Astrocyte (in vitro differentiated cells and primary cell): ENCODE data around the gene SPOPL. TPM values are rescaled to one million over a fixed set of nuclear protein-coding genes. Genes with fewer than 3 reads are reported as not detected.

ENCODE experiments used
- DNase-seq: peaks from one replicate; pipeline ENCODE4 v3.0.0-alpha.2; 2010; ENCODE audit warnings: low read depth
- FAIRE-seq: peaks from 2 replicates; lab custom pipeline; 2011; peaks lifted over from hg19 to GRCh38; lab: Jason Lieb, UNC
- H2AFZ ChIP-seq: 2 replicates; pipeline ENCODE4 v1.6.0; 2012; ENCODE audit warnings: low read depth, low read length, inconsistent platforms
- H3K27ac ChIP-seq: 2 replicates; pipeline ENCODE4 v1.5.1; 2011; ENCODE audit warnings: low read depth, low read length, inconsistent platforms
- H3K27me3 ChIP-seq: 2 replicates; pipeline ENCODE4 v1.6.0; 2011; ENCODE audit warnings: low read length, inconsistent platforms; ENCODE audit not compliant: insufficient read depth
- H3K36me3 ChIP-seq: 2 replicates; pipeline ENCODE4 v1.5.1; 2011; ENCODE audit warnings: low read length, inconsistent platforms; ENCODE audit not compliant: insufficient read depth
- H3K4me1 ChIP-seq: 2 replicates; pipeline ENCODE4 v1.5.1; 2011; ENCODE audit warnings: low read length, inconsistent platforms; ENCODE audit not compliant: insufficient read depth
- H3K4me2 ChIP-seq: 2 replicates; pipeline ENCODE4 v1.6.0; 2012; ENCODE audit warnings: low read length, inconsistent platforms
- H3K4me3 ChIP-seq: 2 replicates; pipeline ENCODE4 v1.5.1; 2011; ENCODE audit warnings: low read depth, mild to moderate bottlenecking, low read length, inconsistent platforms; ENCODE audit not compliant: insufficient read depth
- H3K79me2 ChIP-seq: 2 replicates; pipeline ENCODE4 v1.6.0; 2012; ENCODE audit warnings: mild to moderate bottlenecking, low read length, inconsistent platforms; ENCODE audit not compliant: insufficient read depth
- H3K9ac ChIP-seq: 2 replicates; pipeline ENCODE4 v1.6.0; 2012; ENCODE audit warnings: mild to moderate bottlenecking, low read length, inconsistent platforms
- H3K9me3 ChIP-seq: 2 replicates; pipeline ENCODE4 v1.5.1; 2012; ENCODE audit warnings: low read depth, mild to moderate bottlenecking, low read length, inconsistent platforms; ENCODE audit not compliant: insufficient read depth
- H4K20me1 ChIP-seq: 2 replicates; pipeline ENCODE4 v1.6.0; 2012; ENCODE audit warnings: low read length, inconsistent platforms; ENCODE audit not compliant: insufficient read depth
- H3K27ac Mint-ChIP-seq: one replicate; pipeline ENCODE4 v1.8.0; 2021; ENCODE audit warnings: mild to moderate bottlenecking, mixed read lengths; ENCODE audit not compliant: unreplicated experiment
- H3K27me3 Mint-ChIP-seq: one replicate; pipeline ENCODE4 v1.8.0; 2021; ENCODE audit warnings: low read depth, mixed read lengths; ENCODE audit not compliant: unreplicated experiment
- H3K36me3 Mint-ChIP-seq: one replicate; pipeline ENCODE4 v1.8.0; 2021; ENCODE audit warnings: low read depth, mixed read lengths; ENCODE audit not compliant: unreplicated experiment
- H3K4me1 Mint-ChIP-seq: one replicate; pipeline ENCODE4 v1.8.0; 2021; ENCODE audit warnings: low read depth, mixed read lengths; ENCODE audit not compliant: unreplicated experiment
- H3K4me3 Mint-ChIP-seq: one replicate; pipeline ENCODE4 v1.8.0; 2021; ENCODE audit warnings: mild to moderate bottlenecking, moderate library complexity, mixed read lengths; ENCODE audit not compliant: unreplicated experiment
- H3K9me3 Mint-ChIP-seq: one replicate; pipeline ENCODE4 v1.8.0; 2021; ENCODE audit warnings: mild to moderate bottlenecking, mixed read lengths; ENCODE audit not compliant: unreplicated experiment
- CTCF ChIP-seq: IDR thresholded peaks from 2 replicates; pipeline ENCODE4 v1.5.1; 2011; ENCODE audit warnings: low read depth, mild to moderate bottlenecking, inconsistent platforms, low read length, moderate library complexity; ENCODE audit not compliant: insufficient read depth
- EZH2 ChIP-seq: IDR thresholded peaks from 2 replicates; pipeline ENCODE4 v1.6.1; 2012; ENCODE audit warnings: mild to moderate bottlenecking, low read length, inconsistent platforms; ENCODE audit not compliant: insufficient read depth
- total RNA-seq: library from RNA; stranded (reverse); gene quantifications from 2 replicates; pipeline ENCODE4 v1.2.1, GENCODE V29; 2021

The SPOPL gene
- total RNA-seq, 1 donor from 2014 or later, result 23.2 TPM

DNA sequence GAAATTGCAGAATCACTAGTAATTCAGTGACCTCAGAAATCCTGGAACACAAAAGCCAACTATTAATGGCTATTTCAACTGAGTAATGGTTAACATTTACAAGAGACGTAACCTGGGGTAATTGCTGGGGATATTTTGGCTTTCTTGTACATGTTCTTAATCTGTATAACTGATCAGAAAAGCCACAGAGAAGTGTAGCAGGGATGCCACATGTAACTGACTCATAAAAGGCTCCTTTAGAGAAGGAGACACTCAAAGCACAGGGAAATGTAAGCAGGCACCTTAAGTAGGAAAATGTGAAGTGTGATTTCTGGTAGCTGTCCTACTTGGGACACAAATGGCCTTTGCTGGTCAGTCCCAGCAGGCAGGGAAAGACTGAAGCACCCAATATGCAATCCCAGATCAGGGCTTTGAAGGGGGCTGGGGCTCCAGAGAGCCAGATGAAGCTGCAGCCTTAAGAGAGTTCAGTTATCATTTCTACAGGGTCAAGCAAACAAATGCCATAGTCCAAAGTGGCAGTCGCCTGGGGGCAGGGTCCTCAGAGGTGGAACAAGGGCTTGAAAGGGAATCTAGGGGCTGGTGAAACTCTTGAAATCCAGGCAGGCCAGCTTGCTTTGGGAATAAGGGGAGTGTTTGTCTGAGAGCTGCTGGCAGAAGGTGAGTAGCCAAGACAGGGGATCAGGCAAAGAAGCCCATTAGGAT, 7.2 kb upstream of the SPOPL start:
- Mint-ChIP-seq H3K4me3 (no peak overlapping the region), H3K27ac (no peak overlapping the region), H3K9me3 (no peaks in the 10 kb centered on the region), H3K27me3 (no peaks in the 10 kb centered on the region), H3K36me3 (peaks cover 5% of the 10 kb centered on the region), H3K4me1 (peaks cover 14% of the 10 kb centered on the region)
- FAIRE-seq (no peak), DNase-seq (no peak)
- no peaks in the 10 kb centered on the region for H3K79me2 ChIP-seq
- no peak overlapping the region for H3K9ac ChIP-seq
- no peaks in the 10 kb centered on the region for H3K27me3 ChIP-seq
- no peaks in the 10 kb centered on the region for H3K36me3 ChIP-seq
- no peak overlapping the region for H3K4me3 ChIP-seq
- no peaks in the 10 kb centered on the region for H4K20me1 ChIP-seq
- no peak overlapping the region for H3K27ac ChIP-seq
- TF ChIP-seq EZH2, result no peak
- no peak for TF ChIP-seq CTCF
- H3K4me2 ChIP-seq, result no peak overlapping the region
- H2AFZ ChIP-seq, result no peak overlapping the region
- no peaks in the 10 kb centered on the region for H3K4me1 ChIP-seq
- no peaks in the 10 kb centered on the region for H3K9me3 ChIP-seq

- Histone ChIP-seq H4K20me1 (no peaks in the 10 kb centered on the region), H3K9me3 (no peaks in the 10 kb centered on the region), H3K27ac (no peak overlapping the region), H3K4me3 (no peak overlapping the region), H3K4me2 (no peak overlapping the region), H3K4me1 (no peaks in the 10 kb centered on the region), H3K79me2 (no peaks in the 10 kb centered on the region), H3K36me3 (no peaks in the 10 kb centered on the region), H3K9ac (no peak overlapping the region), H3K27me3 (no peaks in the 10 kb centered on the region), H2AFZ (no peak overlapping the region)
- FAIRE-seq (no peak), DNase-seq (no peak)
- H3K9me3 Mint-ChIP-seq, result no peaks in the 10 kb centered on the region
- no peaks in the 10 kb centered on the region for H3K27me3 Mint-ChIP-seq
- H3K4me3 Mint-ChIP-seq, result no peak overlapping the region
- H3K36me3 Mint-ChIP-seq, result peaks cover 5% of the 10 kb centered on the region
- no peak overlapping the region for H3K27ac Mint-ChIP-seq
- peaks cover 14% of the 10 kb centered on the region for H3K4me1 Mint-ChIP-seq
- TF ChIP-seq CTCF (no peak), EZH2 (no peak)
Observed at GRCh38 chr2:138495384-138495783, 6.2 kb upstream of the SPOPL start.

DNA sequence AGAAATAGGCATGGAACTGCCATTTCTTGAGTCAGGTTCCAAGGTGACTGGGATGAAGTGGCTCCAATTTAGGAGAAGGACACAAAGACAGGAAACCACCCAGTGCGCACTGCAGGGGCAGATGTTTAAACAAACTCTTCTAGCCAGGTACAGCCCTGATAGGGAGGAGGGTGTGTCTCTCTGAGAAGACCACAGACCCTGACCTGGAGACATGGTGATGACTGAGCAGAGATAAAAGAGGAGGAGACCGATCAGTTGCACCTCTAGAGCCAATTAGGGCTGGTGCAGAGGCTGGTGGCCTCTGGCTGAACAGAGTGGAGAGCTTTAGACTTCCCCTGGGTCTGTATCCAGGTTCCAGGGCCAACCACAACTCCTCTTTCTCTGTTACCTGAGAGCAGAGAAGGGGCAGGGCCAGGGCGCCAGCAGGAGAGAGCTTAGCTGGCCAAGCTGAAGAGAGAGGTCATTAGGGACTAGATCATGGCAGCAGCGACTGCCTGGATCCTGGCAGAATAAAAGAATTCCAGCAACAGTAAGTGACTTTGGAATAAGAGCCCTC, 5.4 kb upstream of the SPOPL start:
- H3K9ac ChIP-seq, result no peak overlapping the region
- no peak for FAIRE-seq
- peaks cover 14% of the 10 kb centered on the region for H3K4me1 Mint-ChIP-seq
- H3K27ac Mint-ChIP-seq, result no peak overlapping the region
- H3K4me1 ChIP-seq, result peaks cover 6% of the 10 kb centered on the region
- no peak overlapping the region for H3K27ac ChIP-seq
- no peak for TF ChIP-seq CTCF
- no peak for TF ChIP-seq EZH2
- H3K27me3 ChIP-seq, result no peaks in the 10 kb centered on the region
- H3K4me3 ChIP-seq, result no peak overlapping the region
- no peaks in the 10 kb centered on the region for H4K20me1 ChIP-seq
- H3K4me3 Mint-ChIP-seq, result no peak overlapping the region
- H3K36me3 ChIP-seq, result no peaks in the 10 kb centered on the region
- DNase-seq, result no peak
- H3K36me3 Mint-ChIP-seq, result peaks cover 5% of the 10 kb centered on the region
- no peaks in the 10 kb centered on the region for H3K27me3 Mint-ChIP-seq
- no peaks in the 10 kb centered on the region for H3K9me3 ChIP-seq
- no peak overlapping the region for H3K4me2 ChIP-seq
- H2AFZ ChIP-seq, result no peak overlapping the region
- H3K79me2 ChIP-seq, result no peaks in the 10 kb centered on the region
- no peaks in the 10 kb centered on the region for H3K9me3 Mint-ChIP-seq
